AG04449 (cell line): ENCODE results near the gene ARHGAP26.

Experiments
- CTCF ChIA-PET: fragments of 350-600 bp; formaldehyde crosslinking; extraction: SDS; loops from one replicate; lab custom pipeline; 2021; ENCODE audit warnings: antibody characterized with exemption; lab: Yijun Ruan, JAX
- POLR2A ChIA-PET: fragments of 400-600, 350-600 bp; formaldehyde crosslinking; extraction: SDS; loops from one replicate; lab custom pipeline; 2020; ENCODE audit warnings: antibody characterized with exemption, inconsistent platforms; lab: Yijun Ruan, JAX
- DNase-seq: peaks from one replicate; pipeline ENCODE4 v3.0.0-alpha.2; 2010; ENCODE audit warnings: low read depth, low spot score
- H3K4me3 ChIP-seq: 2 replicates; pipeline ENCODE4 v1.5.1; 2011; ENCODE audit warnings: low read depth, mild to moderate bottlenecking, control low read depth, low read length
- CTCF ChIP-seq: IDR thresholded peaks from one replicate; pipeline ENCODE4 v1.5.1; 2011; ENCODE audit warnings: mild to moderate bottlenecking, moderate library complexity, low read length, control low read depth, inconsistent platforms; ENCODE audit not compliant: insufficient read depth; ENCODE audit errors: missing control alignments

Gene ARHGAP26

GRCh38 chr5:142826093-142826492 lies 55.9 kb downstream of the ARHGAP26 start:
- POLR2A ChIA-PET: no interaction called here
- CTCF ChIA-PET: interaction anchor here (2.0 kb wide), 1 partner anchor 112 kb away, joined by 9 read pairs; no protein-coding TSS in a partner anchor
- no peak for DNase-seq
- TF ChIP-seq CTCF: no peak
- no peak overlapping the region for H3K4me3 ChIP-seq

GRCh38 chr5:142826741-142827492 lies 56.7 kb downstream of the ARHGAP26 start:
- DNase-seq: no peak
- no peak for TF ChIP-seq CTCF
- POLR2A ChIA-PET: no interaction called here
- H3K4me3 ChIP-seq: no peak overlapping the region
- CTCF ChIA-PET: interaction anchor here (0.8 to 2.0 kb wide), 7 partner anchors 12 to 113 kb away, joined by 3 to 9 read pairs (median 4); no protein-coding TSS in a partner anchor

GRCh38 chr5:142827934-142828576 lies 57.9 kb downstream of the ARHGAP26 start:
- no peak for DNase-seq
- ChIA-PET CTCF (interaction anchor here (0.8 to 2.0 kb wide), 9 partner anchors 10 to 115 kb away, joined by 3 to 9 read pairs (median 4); no protein-coding TSS in a partner anchor), POLR2A (no interaction called here)
- no peak overlapping the region for H3K4me3 ChIP-seq
- no peak for TF ChIP-seq CTCF

- CTCF ChIA-PET: interaction anchor here (0.8 to 2.1 kb wide), 5 partner anchors 24 to 116 kb away, joined by 3 to 10 read pairs (median 4); no protein-coding TSS in a partner anchor
- DNase-seq: no peak
- TF ChIP-seq CTCF: no peak
- no peak overlapping the region for H3K4me3 ChIP-seq
- POLR2A ChIA-PET: no interaction called here
Measured at GRCh38 chr5:142828797-142829535, 58.8 kb downstream of the ARHGAP26 start.

GRCh38 chr5:142829801-142830220 lies 59.6 kb downstream of the ARHGAP26 start:
- no peak for TF ChIP-seq CTCF
- CTCF ChIA-PET: interaction anchor here (0.8 to 2.6 kb wide), 5 partner anchors 23 to 117 kb away, joined by 3 to 10 read pairs (median 9); no protein-coding TSS in a partner anchor
- no peak overlapping the region for H3K4me3 ChIP-seq
- POLR2A ChIA-PET: no interaction called here
- no peak for DNase-seq
